Measurements from ENCODE around the gene TMEM52B.

DNA sequence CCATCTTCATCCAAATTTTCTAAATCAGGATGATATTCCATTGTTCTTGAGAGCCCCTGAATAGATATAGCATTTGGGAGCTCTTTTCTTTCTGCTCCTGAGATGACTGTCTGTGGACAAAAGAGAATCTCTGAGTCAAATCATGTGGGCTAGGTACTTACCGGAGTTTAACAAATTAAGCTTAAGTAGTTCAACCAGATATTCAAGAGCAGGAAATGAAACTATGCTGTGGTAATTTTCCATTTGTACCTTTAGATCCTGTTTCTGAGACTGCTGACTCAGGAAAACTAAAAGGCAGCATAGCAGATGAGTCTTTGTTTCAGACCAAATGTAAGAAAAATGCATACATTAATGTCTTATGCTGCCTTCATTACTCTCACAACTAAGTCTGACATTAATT, 48.8 kb upstream of the TMEM52B start, which contains the start of gene CLEC7A:
- peak in 2 of 3 donors; percentile 14 to 52 for TF ChIP-seq POLR2A (IDR thresholded peaks at IDR 0.05)
- TF ChIP-seq, protein P1, sequence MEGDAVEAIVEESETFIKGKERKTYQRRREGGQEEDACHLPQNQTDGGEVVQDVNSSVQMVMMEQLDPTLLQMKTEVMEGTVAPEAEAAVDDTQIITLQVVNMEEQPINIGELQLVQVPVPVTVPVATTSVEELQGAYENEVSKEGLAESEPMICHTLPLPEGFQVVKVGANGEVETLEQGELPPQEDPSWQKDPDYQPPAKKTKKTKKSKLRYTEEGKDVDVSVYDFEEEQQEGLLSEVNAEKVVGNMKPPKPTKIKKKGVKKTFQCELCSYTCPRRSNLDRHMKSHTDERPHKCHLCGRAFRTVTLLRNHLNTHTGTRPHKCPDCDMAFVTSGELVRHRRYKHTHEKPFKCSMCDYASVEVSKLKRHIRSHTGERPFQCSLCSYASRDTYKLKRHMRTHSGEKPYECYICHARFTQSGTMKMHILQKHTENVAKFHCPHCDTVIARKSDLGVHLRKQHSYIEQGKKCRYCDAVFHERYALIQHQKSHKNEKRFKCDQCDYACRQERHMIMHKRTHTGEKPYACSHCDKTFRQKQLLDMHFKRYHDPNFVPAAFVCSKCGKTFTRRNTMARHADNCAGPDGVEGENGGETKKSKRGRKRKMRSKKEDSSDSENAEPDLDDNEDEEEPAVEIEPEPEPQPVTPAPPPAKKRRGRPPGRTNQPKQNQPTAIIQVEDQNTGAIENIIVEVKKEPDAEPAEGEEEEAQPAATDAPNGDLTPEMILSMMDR (IDR thresholded peaks at IDR 0.05), result no peak
